ENCODE measurements around the gene TCF12. TPM values are rescaled to one million over a fixed set of nuclear protein-coding genes. Genes with fewer than 3 reads are reported as not detected.

TCF12 gene
- total RNA-seq, 1 donor from 2014 or later = 112 TPM

DNA sequence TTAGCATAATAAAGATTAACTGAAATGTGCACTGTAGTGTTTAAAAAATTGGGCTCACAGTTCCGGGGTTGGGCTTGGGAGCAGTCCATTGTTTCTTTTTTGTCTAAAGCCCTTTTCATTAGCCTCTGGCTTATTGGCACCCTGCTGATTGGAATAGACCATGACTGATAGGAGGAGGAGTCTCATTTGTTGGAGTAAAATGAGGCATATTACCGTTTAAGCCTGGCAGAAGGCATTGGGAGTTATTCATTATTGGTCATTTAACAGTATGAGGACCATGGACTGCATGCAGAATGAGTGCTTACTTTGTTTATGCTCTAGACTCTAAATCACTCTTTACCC is 318.8 kb downstream of the TCF12 start:
- Histone ChIP-seq H3K4me3 (ENCODE audit: insufficient read depth, low read depth, low read length) (no peak overlapping the region), H3K27ac (ENCODE audit: low read depth, low read length) (no peak overlapping the region), H3K9me3 (ENCODE audit: insufficient read depth, low read depth, low read length) (no peaks in the 10 kb centered on the region), H3K4me1 (ENCODE audit: insufficient read depth, low read length) (peaks cover 15% of the 10 kb centered on the region), H3K79me2 (ENCODE audit: insufficient read depth, low read length) (no peaks in the 10 kb centered on the region), H3K9ac (ENCODE audit: low read length) (no peak overlapping the region), H3K27me3 (ENCODE audit: insufficient read depth, low read length) (no peaks in the 10 kb centered on the region), H3K36me3 (ENCODE audit: insufficient read depth, low read length) (peaks cover 26% of the 10 kb centered on the region), H4K20me1 (ENCODE audit: insufficient read depth, low read length) (no peaks in the 10 kb centered on the region), H3K4me2 (ENCODE audit: low read length) (no peak overlapping the region), H2AFZ (ENCODE audit: low read depth, low read length) (no peak overlapping the region)
- FAIRE-seq = no peak
- no peak overlapping the region for H3K27ac Mint-ChIP-seq (ENCODE audit: unreplicated experiment)
- TF ChIP-seq EZH2 (IDR thresholded peaks at IDR 0.05; ENCODE audit: insufficient read depth, low read length) = no peak
- TF ChIP-seq, protein P1, sequence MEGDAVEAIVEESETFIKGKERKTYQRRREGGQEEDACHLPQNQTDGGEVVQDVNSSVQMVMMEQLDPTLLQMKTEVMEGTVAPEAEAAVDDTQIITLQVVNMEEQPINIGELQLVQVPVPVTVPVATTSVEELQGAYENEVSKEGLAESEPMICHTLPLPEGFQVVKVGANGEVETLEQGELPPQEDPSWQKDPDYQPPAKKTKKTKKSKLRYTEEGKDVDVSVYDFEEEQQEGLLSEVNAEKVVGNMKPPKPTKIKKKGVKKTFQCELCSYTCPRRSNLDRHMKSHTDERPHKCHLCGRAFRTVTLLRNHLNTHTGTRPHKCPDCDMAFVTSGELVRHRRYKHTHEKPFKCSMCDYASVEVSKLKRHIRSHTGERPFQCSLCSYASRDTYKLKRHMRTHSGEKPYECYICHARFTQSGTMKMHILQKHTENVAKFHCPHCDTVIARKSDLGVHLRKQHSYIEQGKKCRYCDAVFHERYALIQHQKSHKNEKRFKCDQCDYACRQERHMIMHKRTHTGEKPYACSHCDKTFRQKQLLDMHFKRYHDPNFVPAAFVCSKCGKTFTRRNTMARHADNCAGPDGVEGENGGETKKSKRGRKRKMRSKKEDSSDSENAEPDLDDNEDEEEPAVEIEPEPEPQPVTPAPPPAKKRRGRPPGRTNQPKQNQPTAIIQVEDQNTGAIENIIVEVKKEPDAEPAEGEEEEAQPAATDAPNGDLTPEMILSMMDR (IDR thresholded peaks at IDR 0.05; ENCODE audit: insufficient read depth, low read depth, low read length) = no peak
- DNase-seq (ENCODE audit: low read depth) = no peak
- H3K4me3 Mint-ChIP-seq (ENCODE audit: unreplicated experiment) = no peak overlapping the region
- H3K27me3 Mint-ChIP-seq (ENCODE audit: low read depth, unreplicated experiment) = no peaks in the 10 kb centered on the region
- H3K9me3 Mint-ChIP-seq (ENCODE audit: unreplicated experiment) = peaks cover 1% of the 10 kb centered on the region
- H3K4me1 Mint-ChIP-seq (ENCODE audit: low read depth, unreplicated experiment) = peaks cover 4% of the 10 kb centered on the region
- H3K36me3 Mint-ChIP-seq (ENCODE audit: low read depth, unreplicated experiment) = peaks cover 15% of the 10 kb centered on the region

GRCh38 chr15:57237676-57238075 is 319.2 kb downstream of the TCF12 start:
- H3K27ac Mint-ChIP-seq (ENCODE audit: unreplicated experiment) = no peak overlapping the region
- H3K4me1 ChIP-seq (ENCODE audit: insufficient read depth, low read length) = peaks cover 15% of the 10 kb centered on the region
- H3K9ac ChIP-seq (ENCODE audit: low read length) = no peak overlapping the region
- peaks cover 15% of the 10 kb centered on the region for H3K36me3 Mint-ChIP-seq (ENCODE audit: low read depth, unreplicated experiment)
- H3K4me3 Mint-ChIP-seq (ENCODE audit: unreplicated experiment) = no peak overlapping the region
- H4K20me1 ChIP-seq (ENCODE audit: insufficient read depth, low read length) = no peaks in the 10 kb centered on the region
- H3K79me2 ChIP-seq (ENCODE audit: insufficient read depth, low read length) = peaks cover 1% of the 10 kb centered on the region
- peaks cover 4% of the 10 kb centered on the region for H3K4me1 Mint-ChIP-seq (ENCODE audit: low read depth, unreplicated experiment)
- no peak overlapping the region for H3K4me3 ChIP-seq (ENCODE audit: insufficient read depth, low read depth, low read length)
- H2AFZ ChIP-seq (ENCODE audit: low read depth, low read length) = no peak overlapping the region
- no peak overlapping the region for H3K4me2 ChIP-seq (ENCODE audit: low read length)
- no peak overlapping the region for H3K27ac ChIP-seq (ENCODE audit: low read depth, low read length)
- peaks cover 1% of the 10 kb centered on the region for H3K9me3 Mint-ChIP-seq (ENCODE audit: unreplicated experiment)
- peaks cover 22% of the 10 kb centered on the region for H3K36me3 ChIP-seq (ENCODE audit: insufficient read depth, low read length)
- DNase-seq (ENCODE audit: low read depth) (no peak), FAIRE-seq (no peak)
- H3K27me3 ChIP-seq (ENCODE audit: insufficient read depth, low read length) = no peaks in the 10 kb centered on the region
- H3K27me3 Mint-ChIP-seq (ENCODE audit: low read depth, unreplicated experiment) = no peaks in the 10 kb centered on the region
- TF ChIP-seq, protein P1 (IDR thresholded peaks at IDR 0.05; ENCODE audit: insufficient read depth, low read depth, low read length) = no peak
- no peak for TF ChIP-seq EZH2 (IDR thresholded peaks at IDR 0.05; ENCODE audit: insufficient read depth, low read length)
- H3K9me3 ChIP-seq (ENCODE audit: insufficient read depth, low read depth, low read length) = no peaks in the 10 kb centered on the region

DNA sequence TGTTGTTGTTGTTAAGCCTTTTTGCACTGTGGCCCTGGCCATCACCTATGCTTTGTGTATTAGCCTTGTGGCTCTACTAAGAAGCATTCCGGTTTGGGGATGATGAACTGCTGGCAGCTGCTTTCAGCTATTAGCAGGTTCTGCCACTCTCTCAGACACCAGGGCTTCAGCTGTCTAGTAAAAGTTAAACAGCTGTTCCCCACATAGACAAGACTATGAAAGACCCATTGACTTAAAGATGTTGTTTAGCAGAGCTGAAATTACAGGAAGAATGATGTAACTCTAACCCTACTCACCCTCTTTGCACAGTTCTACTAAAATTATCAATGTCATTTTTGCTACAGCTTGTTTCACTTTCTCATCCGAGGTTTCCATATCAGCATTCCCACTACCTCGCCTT is 326.7 kb downstream of the TCF12 start:
- H3K79me2 ChIP-seq (ENCODE audit: insufficient read depth, low read length) = peaks cover 2% of the 10 kb centered on the region
- H2AFZ ChIP-seq (ENCODE audit: low read depth, low read length) = no peak overlapping the region
- Mint-ChIP-seq H3K4me3 (ENCODE audit: unreplicated experiment) (no peak overlapping the region), H3K36me3 (ENCODE audit: low read depth, unreplicated experiment) (no peaks in the 10 kb centered on the region), H3K27ac (ENCODE audit: unreplicated experiment) (peak overlapping the region; percentile 63), H3K9me3 (ENCODE audit: unreplicated experiment) (no peaks in the 10 kb centered on the region), H3K27me3 (ENCODE audit: low read depth, unreplicated experiment) (no peaks in the 10 kb centered on the region), H3K4me1 (ENCODE audit: low read depth, unreplicated experiment) (peaks cover 21% of the 10 kb centered on the region)
- H4K20me1 ChIP-seq (ENCODE audit: insufficient read depth, low read length) = no peaks in the 10 kb centered on the region
- no peak for DNase-seq (ENCODE audit: low read depth)
- FAIRE-seq = no peak
- H3K27me3 ChIP-seq (ENCODE audit: insufficient read depth, low read length) = no peaks in the 10 kb centered on the region
- no peaks in the 10 kb centered on the region for H3K4me1 ChIP-seq (ENCODE audit: insufficient read depth, low read length)
- no peaks in the 10 kb centered on the region for H3K9me3 ChIP-seq (ENCODE audit: insufficient read depth, low read depth, low read length)
- no peak for TF ChIP-seq EZH2 (IDR thresholded peaks at IDR 0.05; ENCODE audit: insufficient read depth, low read length)
- TF ChIP-seq, protein P1 (IDR thresholded peaks at IDR 0.05; ENCODE audit: insufficient read depth, low read depth, low read length) = no peak
- H3K9ac ChIP-seq (ENCODE audit: low read length) = no peak overlapping the region
- H3K36me3 ChIP-seq (ENCODE audit: insufficient read depth, low read length) = peaks cover 33% of the 10 kb centered on the region
- H3K4me3 ChIP-seq (ENCODE audit: insufficient read depth, low read depth, low read length) = no peak overlapping the region
- H3K27ac ChIP-seq (ENCODE audit: low read depth, low read length) = no peak overlapping the region
- no peak overlapping the region for H3K4me2 ChIP-seq (ENCODE audit: low read length)
